ENCODE data around the gene EXOSC3. TPM values are rescaled to one million over a fixed set of nuclear protein-coding genes. Genes with fewer than 3 reads are reported as not detected.
"Not testable (repeated sequence)": the region's sequence is repeated elsewhere in the genome, so short reads cannot be mapped to it uniquely, and the experiment has no call there.

Gene EXOSC3
- total and polyA plus RNA-seq, 2 of the 13 experiments (the other 11 are each of a cell fraction or from before 2014, with no cell fraction given): 17.5 to 68.7 TPM

- ChIA-PET CTCF (ENCODE audit: low intra/inter-chr PET ratio, low total read pairs) (no interaction called here), POLR2A (interaction anchor here (1.0 kb wide), 1 partner anchor 16 kb away, joined by 5 read pairs; no protein-coding TSS in a partner anchor)
- in situ Hi-C loops (cut with HindIII; ENCODE audit: extremely low pct_ligation_motif_present, low pct_unique_long_range_greater_than_20kb): no loop called here
These were observed 15.6 kb downstream of the EXOSC3 start for GRCh38 chr9:37769306-37769705.

DNA sequence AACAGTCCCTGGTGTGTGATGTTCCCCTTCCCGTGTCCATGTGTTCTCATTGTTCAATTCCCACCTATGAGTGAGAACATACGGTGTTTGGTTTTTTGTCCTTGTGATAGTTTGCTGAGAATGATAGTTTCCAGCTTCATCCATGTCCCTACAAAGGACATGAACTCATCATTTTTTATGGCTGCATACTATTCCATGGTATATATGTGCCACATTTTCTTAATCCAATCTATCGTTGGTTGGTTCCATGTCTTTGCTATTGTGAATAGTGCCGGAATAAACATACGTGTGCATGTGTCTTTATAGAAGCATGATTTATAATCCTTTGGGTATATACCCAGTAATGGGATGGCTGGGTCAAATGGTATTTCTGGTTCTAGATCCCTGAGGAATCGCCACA lies 19.6 kb downstream of the EXOSC3 start:
- POLR2A ChIA-PET; H3K36me3 ChIP-seq (replicated peaks in 1 of 2; ENCODE audit: control insufficient read depth in 1 of 2, insufficient read depth in 2 of 2, low read length in 2 of 2); H3K27me3 ChIP-seq (ENCODE audit: control insufficient read depth in 1 of 2, insufficient read depth in 2 of 2, low read length in 2 of 2); CTCF ChIA-PET (ENCODE audit: low intra/inter-chr PET ratio, low total read pairs); H3K4me2 ChIP-seq (ENCODE audit: low read depth, low read length); H2AFZ ChIP-seq (ENCODE audit: low read length); H3K79me2 ChIP-seq (ENCODE audit: insufficient read depth, low read length); intact Hi-C loops (cut with micrococcal nuclease; ENCODE audit: unreplicated experiment); BruUV-seq (replicated peaks); H3K9ac ChIP-seq (ENCODE audit: insufficient read depth, low read depth, low read length); H3K9me3 ChIP-seq (ENCODE audit: low read length); DNase-seq (ENCODE audit: low spot score); H3K27ac ChIP-seq (ENCODE audit: extremely low read length, insufficient read depth, low read length); FAIRE-seq; H3K4me3 ChIP-seq (replicated peaks in 1 of 3; ENCODE audit: insufficient read depth in 1 of 3, low read depth in 2 of 3, low read length in 3 of 3); ATAC-seq; in situ Hi-C loops (cut with HindIII; ENCODE audit: extremely low pct_ligation_motif_present, low pct_unique_long_range_greater_than_20kb); H3K4me1 ChIP-seq (ENCODE audit: insufficient read depth, low read length); H4K20me1 ChIP-seq (ENCODE audit: insufficient read depth, low read length): not testable (repeated sequence)
- 92% methylated on average over 6 of the region's 6 CpGs for WGBS (ENCODE audit: low lambda C conversion rate)

More at GRCh38 chr9:37769306-37769705, 15.6 kb downstream of the EXOSC3 start:
- TF ChIP-seq ZNF639 (CRISPR knock-in tag; conservative IDR thresholded peaks at IDR 0.05): no peak
- TF ChIP-seq KLF16 (CRISPR knock-in tag; IDR thresholded peaks at IDR 0.05): no peak
- no peak for TF ChIP-seq ZNF256 (CRISPR knock-in tag; conservative IDR thresholded peaks at IDR 0.05)
- TF ChIP-seq SNAPC2 (CRISPR knock-in tag; IDR thresholded peaks at IDR 0.05): no peak
- TF ChIP-seq SALL2 (CRISPR knock-in tag; IDR thresholded peaks at IDR 0.05): no peak
- TF ChIP-seq, protein P1, sequence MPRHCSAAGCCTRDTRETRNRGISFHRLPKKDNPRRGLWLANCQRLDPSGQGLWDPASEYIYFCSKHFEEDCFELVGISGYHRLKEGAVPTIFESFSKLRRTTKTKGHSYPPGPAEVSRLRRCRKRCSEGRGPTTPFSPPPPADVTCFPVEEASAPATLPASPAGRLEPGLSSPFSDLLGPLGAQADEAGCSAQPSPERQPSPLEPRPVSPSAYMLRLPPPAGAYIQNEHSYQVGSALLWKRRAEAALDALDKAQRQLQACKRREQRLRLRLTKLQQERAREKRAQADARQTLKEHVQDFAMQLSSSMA (CRISPR knock-in tag; IDR thresholded peaks at IDR 0.05): no peak
- TF ChIP-seq, protein P2, sequence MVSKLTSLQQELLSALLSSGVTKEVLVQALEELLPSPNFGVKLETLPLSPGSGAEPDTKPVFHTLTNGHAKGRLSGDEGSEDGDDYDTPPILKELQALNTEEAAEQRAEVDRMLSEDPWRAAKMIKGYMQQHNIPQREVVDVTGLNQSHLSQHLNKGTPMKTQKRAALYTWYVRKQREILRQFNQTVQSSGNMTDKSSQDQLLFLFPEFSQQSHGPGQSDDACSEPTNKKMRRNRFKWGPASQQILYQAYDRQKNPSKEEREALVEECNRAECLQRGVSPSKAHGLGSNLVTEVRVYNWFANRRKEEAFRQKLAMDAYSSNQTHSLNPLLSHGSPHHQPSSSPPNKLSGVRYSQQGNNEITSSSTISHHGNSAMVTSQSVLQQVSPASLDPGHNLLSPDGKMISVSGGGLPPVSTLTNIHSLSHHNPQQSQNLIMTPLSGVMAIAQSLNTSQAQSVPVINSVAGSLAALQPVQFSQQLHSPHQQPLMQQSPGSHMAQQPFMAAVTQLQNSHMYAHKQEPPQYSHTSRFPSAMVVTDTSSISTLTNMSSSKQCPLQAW (CRISPR knock-in tag; IDR thresholded peaks at IDR 0.05): no peak
- no peak for TF ChIP-seq PITX1 (CRISPR knock-in tag; IDR thresholded peaks at IDR 0.05)
- TF ChIP-seq ZNF607 (CRISPR knock-in tag; IDR thresholded peaks at IDR 0.05; ENCODE audit: borderline replicate concordance): no peak
- TF ChIP-seq PATZ1 (CRISPR knock-in tag; IDR thresholded peaks at IDR 0.05): no peak
- no peak for TF ChIP-seq ZNF350 (CRISPR knock-in tag; IDR thresholded peaks at IDR 0.05; ENCODE audit: borderline replicate concordance, low read depth)
- Histone ChIP-seq H4K20me1 (ENCODE audit: insufficient read depth, low read length) (no peaks in the 10 kb centered on the region), H3K4me2 (ENCODE audit: low read depth, low read length) (no peak overlapping the region), H3K27ac (ENCODE audit: extremely low read length, insufficient read depth, low read length) (no peak overlapping the region), H3K9ac (ENCODE audit: insufficient read depth, low read depth, low read length) (no peak overlapping the region), H3K9me3 (ENCODE audit: low read length) (no peaks in the 10 kb centered on the region), H3K4me1 (ENCODE audit: insufficient read depth, low read length) (no peaks in the 10 kb centered on the region), H3K36me3 (replicated peaks in 1 of 2; ENCODE audit: control insufficient read depth in 1 of 2, insufficient read depth in 2 of 2, low read length in 2 of 2) (peaks cover 5 to 17% of the 10 kb centered on the region in 2 experiments), H3K27me3 (ENCODE audit: control insufficient read depth in 1 of 2, insufficient read depth in 2 of 2, low read length in 2 of 2) (no peaks in the 10 kb centered on the region), H2AFZ (ENCODE audit: low read length) (no peak overlapping the region), H3K79me2 (ENCODE audit: insufficient read depth, low read length) (no peaks in the 10 kb centered on the region), H3K4me3 (replicated peaks in 1 of 3; ENCODE audit: insufficient read depth in 1 of 3, low read depth in 2 of 3, low read length in 3 of 3) (no peak overlapping the region)
- intact Hi-C loops (cut with micrococcal nuclease; ENCODE audit: unreplicated experiment): no loop called here
- WGBS (ENCODE audit: low lambda C conversion rate): 84% methylated on average over 5 of the region's 5 CpGs
- FAIRE-seq (no peak), DNase-seq (ENCODE audit: low spot score) (no peak), ATAC-seq (no peak)
- no TSS peak for BruUV-seq (replicated peaks)
